ENCODE results near the gene HOMEZ. TPM values are rescaled to one million over a fixed set of nuclear protein-coding genes. Genes with fewer than 3 reads are reported as not detected.

The HOMEZ gene
- total RNA-seq, 1 experiment from 2014 or later: 11.2 TPM

- peaks cover 33% of the 10 kb centered on the region for H3K36me3 ChIP-seq
- peak within 1 kb of the TSS; percentile 99 for H3K4me3 ChIP-seq
- DNase-seq: peak; percentile 99 to 100
- no peaks in the 10 kb centered on the region for H3K9me3 ChIP-seq (replicated peaks)
- H3K4me1 ChIP-seq: peaks cover 10% of the 10 kb centered on the region
- H3K27me3 ChIP-seq: no peaks in the 10 kb centered on the region
- peak within 1 kb of the TSS; percentile 91 for H3K27ac ChIP-seq
These were observed 34.9 kb upstream of the HOMEZ start, which contains the start of gene PABPN1 for GRCh38 chr14:23320584-23321571. Gene PABPN1 (plus strand): TSS chr14:23321457. CDS start chr14:23321470, 13 bp downstream.

- peak overlapping the region; percentile 47 for H3K4me3 ChIP-seq
- H3K36me3 ChIP-seq: peaks cover 31% of the 10 kb centered on the region
- H3K27ac ChIP-seq: peak overlapping the region; percentile 56
- DNase-seq: no peak
- H3K4me1 ChIP-seq: peaks cover 10% of the 10 kb centered on the region
- no peaks in the 10 kb centered on the region for H3K9me3 ChIP-seq (replicated peaks)
- no peaks in the 10 kb centered on the region for H3K27me3 ChIP-seq
These were observed 34.0 kb upstream of the HOMEZ start for GRCh38 chr14:23319746-23320583.

GRCh38 chr14:23316300-23316699, 30.4 kb upstream of the HOMEZ start:
- DNase-seq: no peak
- no peak overlapping the region for H3K27ac ChIP-seq

DNA sequence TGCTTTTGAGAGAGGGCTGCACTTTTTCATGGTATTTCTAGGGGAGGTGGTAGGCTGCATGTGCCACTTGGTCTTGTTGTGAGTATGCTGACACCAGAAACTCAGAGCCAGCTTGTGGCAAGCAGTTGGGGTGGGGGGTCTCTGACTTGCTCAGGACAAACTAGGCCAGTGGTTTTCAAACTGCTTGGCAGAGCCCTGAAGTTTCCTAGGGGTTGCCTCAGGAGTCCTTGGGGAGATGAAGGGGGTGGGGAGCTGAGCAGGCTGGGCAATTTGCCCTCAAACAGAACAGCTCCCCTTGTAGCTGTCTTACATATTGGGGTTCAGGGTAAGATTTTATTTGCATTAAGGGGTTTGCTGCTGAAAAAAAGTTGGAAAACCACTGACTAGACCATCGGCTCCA, 24.6 kb upstream of the HOMEZ start:
- Histone ChIP-seq H3K4me1 (no peaks in the 10 kb centered on the region; the same call in 1 of the 2 replicates), H3K36me3 (peaks cover 33% of the 10 kb centered on the region), H3K27me3 (no peaks in the 10 kb centered on the region), H3K9me3 (replicated peaks) (no peaks in the 10 kb centered on the region), H3K27ac (no peak overlapping the region), H3K4me3 (no peak overlapping the region)
- DNase-seq: no peak

More at GRCh38 chr14:23316300-23316699, 30.4 kb upstream of the HOMEZ start:
- Histone ChIP-seq H3K36me3 (peaks cover 15% of the 10 kb centered on the region), H3K9me3 (replicated peaks) (no peaks in the 10 kb centered on the region), H3K4me3 (no peak overlapping the region), H3K27me3 (no peaks in the 10 kb centered on the region), H3K4me1 (peaks cover 7% of the 10 kb centered on the region)

GRCh38 chr14:23308721-23309445, 23.0 kb upstream of the HOMEZ start:
- DNase-seq: no peak
- Histone ChIP-seq H3K4me1 (no peaks in the 10 kb centered on the region; the same call in 1 of the 2 replicates), H3K27me3 (no peaks in the 10 kb centered on the region), H3K27ac (no peak overlapping the region), H3K36me3 (peaks cover 33% of the 10 kb centered on the region), H3K4me3 (no peak overlapping the region), H3K9me3 (replicated peaks) (no peaks in the 10 kb centered on the region)

DNA sequence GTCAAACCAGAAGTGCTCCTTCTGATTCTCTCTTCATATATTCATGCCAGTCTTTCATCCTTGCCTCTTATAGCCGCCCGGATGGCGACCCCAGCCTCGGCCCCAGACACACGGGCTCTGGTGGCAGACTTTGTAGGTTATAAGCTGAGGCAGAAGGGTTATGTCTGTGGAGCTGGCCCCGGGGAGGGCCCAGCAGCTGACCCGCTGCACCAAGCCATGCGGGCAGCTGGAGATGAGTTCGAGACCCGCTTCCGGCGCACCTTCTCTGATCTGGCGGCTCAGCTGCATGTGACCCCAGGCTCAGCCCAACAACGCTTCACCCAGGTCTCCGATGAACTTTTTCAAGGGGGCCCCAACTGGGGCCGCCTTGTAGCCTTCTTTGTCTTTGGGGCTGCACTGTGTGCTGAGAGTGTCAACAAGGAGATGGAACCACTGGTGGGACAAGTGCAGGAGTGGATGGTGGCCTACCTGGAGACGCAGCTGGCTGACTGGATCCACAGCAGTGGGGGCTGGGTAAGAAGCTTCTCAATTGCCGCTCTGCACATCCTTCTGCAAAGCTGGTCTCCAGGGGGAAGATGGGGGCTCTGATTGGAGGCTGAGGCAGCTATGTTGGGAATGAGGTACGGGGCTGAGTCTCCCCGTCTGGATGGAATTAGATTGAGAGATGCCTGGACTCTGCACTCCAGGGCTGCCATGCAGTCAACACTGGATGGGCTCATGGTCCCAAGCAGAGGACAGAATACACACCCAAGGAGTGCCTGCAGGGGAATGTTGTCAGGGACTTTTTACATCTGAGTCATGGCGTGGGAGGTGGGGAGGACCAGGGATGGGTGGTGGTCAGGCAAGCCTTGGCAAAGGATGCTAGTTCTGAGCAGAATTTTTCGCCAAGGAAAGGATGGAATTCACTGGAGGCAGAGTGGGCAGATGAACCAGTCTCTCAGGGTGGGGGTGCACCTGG, 22.0 kb upstream of the HOMEZ start:
- Histone ChIP-seq H3K27ac (no peak overlapping the region), H3K9me3 (replicated peaks) (no peaks in the 10 kb centered on the region), H3K27me3 (no peaks in the 10 kb centered on the region), H3K36me3 (peaks cover 29% of the 10 kb centered on the region), H3K4me1 (no peaks in the 10 kb centered on the region; the same call in 1 of the 2 replicates), H3K4me3 (peak overlapping the region; percentile 73)
- DNase-seq: no peak

DNA sequence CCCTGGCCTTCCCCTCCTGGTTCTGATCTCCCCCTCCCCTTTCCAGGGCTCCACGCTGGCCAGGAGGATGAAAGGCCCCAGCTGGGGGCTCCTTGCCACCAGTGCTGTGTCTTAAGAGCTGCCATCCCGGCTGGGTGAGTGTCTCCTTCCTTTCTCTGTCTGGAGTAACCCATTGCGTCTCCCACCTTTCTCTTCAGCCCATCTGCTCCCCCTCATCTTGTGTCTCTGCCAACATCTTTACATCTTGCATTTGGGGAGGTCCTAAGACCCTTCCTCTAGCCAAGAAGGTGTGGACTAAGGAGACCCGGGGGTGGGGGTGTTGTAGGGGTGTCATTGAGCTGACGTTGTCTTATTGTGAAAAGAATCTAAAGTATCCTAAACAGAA, 21.2 kb upstream of the HOMEZ start:
- H3K4me3 ChIP-seq: peak overlapping the region; percentile 73
- no peaks in the 10 kb centered on the region for H3K9me3 ChIP-seq (replicated peaks)
- DNase-seq: no peak
- peak overlapping the region; percentile 62 for H3K27ac ChIP-seq
- no peaks in the 10 kb centered on the region; the same call in 1 of the 2 replicates for H3K4me1 ChIP-seq
- no peaks in the 10 kb centered on the region for H3K27me3 ChIP-seq
- peaks cover 22% of the 10 kb centered on the region for H3K36me3 ChIP-seq

DNA sequence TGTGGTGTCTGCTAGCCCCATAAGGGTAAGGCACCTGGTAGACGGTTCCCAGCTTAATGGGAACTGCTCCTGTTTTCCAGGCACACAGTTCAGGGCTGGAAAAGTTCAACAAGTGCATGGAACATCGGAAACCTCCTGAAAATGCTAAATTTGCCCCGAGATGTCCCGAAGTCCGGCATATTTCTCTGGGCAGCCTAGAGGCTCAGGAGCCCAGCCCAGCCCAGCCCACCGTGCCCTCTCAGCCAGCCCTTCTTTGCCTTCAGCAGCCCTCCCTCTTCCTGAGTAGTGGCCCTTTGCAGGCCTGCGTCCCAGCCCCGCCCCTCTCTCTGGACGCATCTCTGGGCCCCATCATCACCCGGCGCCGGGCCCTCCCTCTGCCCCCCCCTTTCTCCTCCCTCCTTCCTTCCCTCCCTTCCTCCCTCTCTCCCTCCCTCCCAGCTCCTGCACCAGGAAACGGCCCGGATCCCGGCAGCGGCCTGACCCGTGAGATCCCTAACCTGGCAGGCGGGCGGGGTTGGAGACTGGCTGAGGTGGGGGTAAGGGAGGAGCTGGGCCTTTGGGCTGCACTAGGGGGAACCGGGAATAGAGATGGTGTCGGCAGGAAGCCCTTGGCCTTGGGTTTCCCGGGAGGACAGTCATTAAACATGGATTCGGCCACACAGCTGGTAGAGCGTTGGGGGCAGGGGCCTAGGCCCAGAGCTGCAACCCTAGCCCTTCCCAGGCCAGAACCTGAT, 20.6 kb upstream of the HOMEZ start, which contains the start of gene BCL2L2:
TSS of gene BCL2L2 (plus strand) at position 422 of the 734 bp plus-strand sequence. CDS start 935 bp downstream, outside the sequence.
- H3K36me3 ChIP-seq: peaks cover 21% of the 10 kb centered on the region
- peak within 1 kb of the TSS; percentile 73 for H3K4me3 ChIP-seq
- no peaks in the 10 kb centered on the region; the same call in 1 of the 2 replicates for H3K4me1 ChIP-seq
- no peaks in the 10 kb centered on the region for H3K27me3 ChIP-seq
- peak; percentile 93 to 95 for DNase-seq
- H3K9me3 ChIP-seq (replicated peaks): no peaks in the 10 kb centered on the region
- peak within 1 kb of the TSS; percentile 62 for H3K27ac ChIP-seq

DNA sequence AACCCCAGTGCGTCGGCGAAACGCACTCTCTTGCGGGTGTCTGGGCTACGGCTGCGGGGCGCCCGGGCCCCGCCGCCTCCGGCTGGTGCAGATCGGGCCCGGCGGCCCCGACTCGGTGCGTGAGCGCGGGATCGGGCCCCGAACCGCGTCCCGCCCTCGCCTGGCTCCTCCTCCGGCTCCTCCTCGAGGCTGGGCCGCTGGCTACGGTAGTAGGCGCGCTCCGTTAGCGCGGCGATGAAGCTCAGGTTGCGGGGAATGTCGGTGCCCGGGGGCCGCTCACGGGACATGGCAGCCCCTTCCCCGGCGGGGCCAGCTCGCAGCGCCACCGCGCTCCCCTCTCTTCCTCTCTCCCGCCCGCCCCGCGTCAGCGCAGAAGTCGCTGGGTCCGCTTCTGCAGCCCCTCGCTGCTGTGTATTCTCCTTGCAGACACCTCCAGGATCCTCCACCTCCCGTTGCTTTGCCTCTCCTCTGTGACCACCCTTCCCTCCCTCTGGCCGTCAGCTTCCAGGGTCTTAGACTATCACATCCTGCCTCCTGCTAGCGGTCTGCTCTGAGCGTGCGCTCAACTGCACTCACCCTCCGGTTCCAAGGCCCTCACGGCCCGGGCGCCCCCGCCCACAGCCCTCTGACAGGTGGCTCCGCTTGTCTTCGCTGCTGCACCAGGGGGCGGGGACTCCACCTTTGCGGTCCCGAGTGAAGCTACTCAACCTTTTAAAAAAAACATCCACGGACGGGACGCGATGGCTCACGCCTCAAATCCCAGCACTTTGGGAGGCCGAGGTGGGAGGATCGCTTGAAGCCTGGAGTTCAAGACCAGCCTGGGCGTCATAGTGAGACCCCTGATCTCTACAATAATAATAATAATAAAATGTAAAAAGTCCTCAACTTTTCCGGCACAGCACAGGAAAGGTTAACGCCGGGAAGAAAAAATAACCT, 16.6 kb upstream of the HOMEZ start, which contains the start of gene PPP1R3E:
TSS of gene PPP1R3E (minus strand) at position 570 of the 936 bp plus-strand sequence. CDS start at position 287, 283 bp downstream.
- H3K36me3 ChIP-seq: no peaks in the 10 kb centered on the region
- no peaks in the 10 kb centered on the region for H3K27me3 ChIP-seq
- peaks cover 5% of the 10 kb centered on the region; the same call in 1 of the 2 replicates for H3K4me1 ChIP-seq
- H3K9me3 ChIP-seq (replicated peaks): no peaks in the 10 kb centered on the region
- peak within 1 kb of the TSS; percentile 82 for H3K4me3 ChIP-seq
- peak; percentile 86 for DNase-seq
- peak within 1 kb of the TSS; percentile 81 for H3K27ac ChIP-seq

DNA sequence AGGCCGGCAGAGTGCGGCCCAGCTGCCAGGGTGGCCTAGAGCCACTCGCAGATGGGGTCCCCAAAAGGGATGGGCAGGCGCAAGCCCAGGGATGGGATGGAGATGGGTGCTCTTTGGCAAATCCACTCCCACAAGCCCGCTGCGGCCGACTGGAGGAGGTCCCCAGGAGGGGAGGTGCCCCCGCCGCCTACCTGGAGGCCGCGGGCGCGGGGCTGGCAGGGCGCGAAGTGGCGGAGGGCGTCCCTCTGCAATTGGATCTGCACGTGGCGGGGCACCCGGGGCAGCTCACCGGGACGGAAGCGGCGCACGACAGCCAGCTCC, 16.0 kb upstream of the HOMEZ start:
- Histone ChIP-seq H3K36me3 (no peaks in the 10 kb centered on the region), H3K9me3 (replicated peaks) (no peaks in the 10 kb centered on the region), H3K4me1 (peaks cover 5% of the 10 kb centered on the region; the same call in 1 of the 2 replicates), H3K27me3 (no peaks in the 10 kb centered on the region), H3K4me3 (peak overlapping the region; percentile 82), H3K27ac (peak overlapping the region; percentile 81)
- no peak for DNase-seq

DNA sequence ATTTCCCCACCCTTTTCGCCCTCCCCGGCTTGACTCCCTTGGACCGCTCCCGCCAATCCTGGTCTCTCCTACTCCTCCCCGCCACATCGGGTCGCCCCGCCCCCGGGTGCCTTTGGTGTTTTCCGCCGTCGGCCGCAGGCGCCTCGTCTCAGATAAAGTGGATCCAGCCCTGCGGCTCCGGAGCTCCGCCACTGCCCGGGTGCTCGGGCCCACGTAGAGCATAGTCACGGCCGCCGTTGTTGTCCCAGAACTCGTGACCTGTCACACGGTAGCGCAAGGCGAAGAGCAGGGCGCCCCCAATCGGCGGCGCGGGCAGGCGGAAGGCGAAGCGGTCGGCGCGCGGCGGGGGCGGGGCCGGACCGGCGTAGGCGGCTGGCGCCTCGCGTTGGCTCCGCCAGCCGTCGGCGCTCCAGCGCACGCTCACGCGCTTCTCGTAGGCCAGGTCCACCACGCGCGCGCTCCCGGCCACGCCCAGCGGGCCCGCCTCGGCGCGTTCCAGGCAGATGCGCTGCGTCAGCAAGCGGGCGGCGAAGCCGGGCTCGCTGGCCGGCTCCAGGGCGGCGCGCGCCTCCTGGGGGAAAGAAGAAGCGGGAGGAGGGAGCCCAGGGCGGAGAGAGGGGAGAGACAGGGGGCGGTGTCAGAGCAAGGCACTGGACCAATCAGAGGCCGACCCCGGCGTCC, 15.5 kb upstream of the HOMEZ start:
- H3K27me3 ChIP-seq: no peaks in the 10 kb centered on the region
- H3K27ac ChIP-seq: peak overlapping the region; percentile 81
- peak; percentile 98 for DNase-seq
- peak overlapping the region; percentile 82 for H3K4me3 ChIP-seq
- peaks cover 5% of the 10 kb centered on the region; the same call in 1 of the 2 replicates for H3K4me1 ChIP-seq
- no peaks in the 10 kb centered on the region for H3K36me3 ChIP-seq
- H3K9me3 ChIP-seq (replicated peaks): no peaks in the 10 kb centered on the region
